NCI-H526 treated with DMSO at 0.1 percent for 48 hours (cell line): ENCODE results near the gene CSH1.
"Not testable (repeated sequence)": the region's sequence is repeated elsewhere in the genome, so short reads cannot be mapped to it uniquely, and the experiment has no call there.

Experiments used
- DNase-seq: peaks from one replicate; lab custom pipeline; 2025; lab: John Stamatoyannopoulos, UW

CSH1 gene

GRCh38 chr17:63928966-63929695 is 32.8 kb upstream of the CSH1 start:
- DNase-seq, result no peak

- no peak for DNase-seq
These were observed 31.8 kb upstream of the CSH1 start for GRCh38 chr17:63928172-63928666.

- DNase-seq, result peak; percentile 8
These were observed 31.2 kb upstream of the CSH1 start for GRCh38 chr17:63927464-63928171.

- DNase-seq, result no peak
These were observed 29.8 kb upstream of the CSH1 start for GRCh38 chr17:63926164-63926563.

GRCh38 chr17:63925615-63926014 is 29.2 kb upstream of the CSH1 start:
- DNase-seq, result no peak

- DNase-seq, result not testable (repeated sequence)
These were observed 26.0 kb upstream of the CSH1 start for GRCh38 chr17:63922402-63922801.

- DNase-seq, result not testable (repeated sequence)
These were observed 24.4 kb upstream of the CSH1 start for GRCh38 chr17:63920779-63921178.

GRCh38 chr17:63920050-63920449 is 23.7 kb upstream of the CSH1 start:
- not testable (repeated sequence) for DNase-seq

GRCh38 chr17:63919311-63919723 is 22.9 kb upstream of the CSH1 start:
- no peak for DNase-seq

GRCh38 chr17:63918789-63919305 is 22.5 kb upstream of the CSH1 start, which contains the start of gene GH1:
GH1 (minus strand) TSS chr17:63918839; CDS start chr17:63918776, 63 bp downstream.
- not testable (repeated sequence) for DNase-seq

- no peak for DNase-seq
These were observed 21.9 kb upstream of the CSH1 start for GRCh38 chr17:63918305-63918704.

GRCh38 chr17:63917646-63918045 is 21.3 kb upstream of the CSH1 start:
- no peak for DNase-seq

GRCh38 chr17:63917206-63917605 is 20.8 kb upstream of the CSH1 start:
- DNase-seq, result not testable (repeated sequence)

GRCh38 chr17:63916566-63917185 is 20.3 kb upstream of the CSH1 start:
- no peak for DNase-seq

- not testable (repeated sequence) for DNase-seq
These were observed 19.4 kb upstream of the CSH1 start for GRCh38 chr17:63915753-63916152.

- DNase-seq, result no peak
These were observed 18.1 kb upstream of the CSH1 start for GRCh38 chr17:63914471-63914870.

- no peak for DNase-seq
These were observed 15.3 kb upstream of the CSH1 start for GRCh38 chr17:63911657-63912100.

GRCh38 chr17:63911041-63911635 is 14.8 kb upstream of the CSH1 start, which contains the start of gene CSHL1:
CSHL1 (minus strand) TSS chr17:63911258; CDS start chr17:63911196, 62 bp downstream.
- no peak for DNase-seq

- no peak for DNase-seq
These were observed 13.7 kb upstream of the CSH1 start for GRCh38 chr17:63910096-63910495.

- DNase-seq, result not testable (repeated sequence)
These were observed 13.2 kb upstream of the CSH1 start for GRCh38 chr17:63909586-63909985.

GRCh38 chr17:63907161-63907778 is 10.9 kb upstream of the CSH1 start:
- DNase-seq, result not testable (repeated sequence)
